ENCODE results near the gene S100A14. TPM values are rescaled to one million over a fixed set of nuclear protein-coding genes. Genes with fewer than 3 reads are reported as not detected.

S100A14 gene
- total RNA-seq, 1 donor: 0.18 TPM

DNA sequence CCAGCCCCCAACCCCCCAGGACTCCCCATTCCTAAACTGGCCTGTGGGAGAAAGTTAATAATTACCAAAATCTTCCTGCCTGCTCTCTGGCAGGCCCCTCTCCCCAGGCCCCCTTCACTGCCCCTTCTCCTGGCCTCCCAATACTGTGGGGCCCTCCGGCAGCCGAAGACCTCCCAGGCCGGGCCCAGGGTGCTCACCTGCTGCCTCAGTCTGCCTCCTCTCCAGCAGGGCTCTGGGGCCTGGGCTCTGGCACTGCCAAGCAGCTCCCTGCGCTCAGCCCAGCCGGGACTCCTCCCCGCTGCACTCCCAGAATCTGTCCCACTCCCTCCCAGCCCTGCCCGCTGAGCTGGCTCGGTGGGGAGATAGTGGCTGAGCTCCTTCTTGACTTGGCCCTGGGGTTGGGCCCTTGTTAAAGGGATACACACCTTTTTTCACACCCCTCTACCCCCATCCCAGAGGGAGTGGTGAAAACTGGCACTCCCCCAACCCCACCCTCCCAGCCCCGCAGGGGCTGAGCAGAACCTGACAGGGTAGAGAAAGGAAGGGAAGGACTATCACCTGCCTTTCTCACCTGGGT, 3.3 kb downstream of the S100A14 start, which contains the start of gene S100A16:
Gene S100A16 (minus strand): TSS at position 383 of the 577 bp plus-strand sequence. CDS start 4,986 bp downstream, outside the sequence.
- DNase-seq (ENCODE audit: low read depth): peak; percentile 67
- TF ChIP-seq, protein P1, sequence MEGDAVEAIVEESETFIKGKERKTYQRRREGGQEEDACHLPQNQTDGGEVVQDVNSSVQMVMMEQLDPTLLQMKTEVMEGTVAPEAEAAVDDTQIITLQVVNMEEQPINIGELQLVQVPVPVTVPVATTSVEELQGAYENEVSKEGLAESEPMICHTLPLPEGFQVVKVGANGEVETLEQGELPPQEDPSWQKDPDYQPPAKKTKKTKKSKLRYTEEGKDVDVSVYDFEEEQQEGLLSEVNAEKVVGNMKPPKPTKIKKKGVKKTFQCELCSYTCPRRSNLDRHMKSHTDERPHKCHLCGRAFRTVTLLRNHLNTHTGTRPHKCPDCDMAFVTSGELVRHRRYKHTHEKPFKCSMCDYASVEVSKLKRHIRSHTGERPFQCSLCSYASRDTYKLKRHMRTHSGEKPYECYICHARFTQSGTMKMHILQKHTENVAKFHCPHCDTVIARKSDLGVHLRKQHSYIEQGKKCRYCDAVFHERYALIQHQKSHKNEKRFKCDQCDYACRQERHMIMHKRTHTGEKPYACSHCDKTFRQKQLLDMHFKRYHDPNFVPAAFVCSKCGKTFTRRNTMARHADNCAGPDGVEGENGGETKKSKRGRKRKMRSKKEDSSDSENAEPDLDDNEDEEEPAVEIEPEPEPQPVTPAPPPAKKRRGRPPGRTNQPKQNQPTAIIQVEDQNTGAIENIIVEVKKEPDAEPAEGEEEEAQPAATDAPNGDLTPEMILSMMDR (IDR thresholded peaks at IDR 0.05; ENCODE audit: insufficient read depth, low read length): no peak
- H3K4me3 ChIP-seq (ENCODE audit: low read depth, low read length): peak within 1 kb of the TSS; percentile 85

DNA sequence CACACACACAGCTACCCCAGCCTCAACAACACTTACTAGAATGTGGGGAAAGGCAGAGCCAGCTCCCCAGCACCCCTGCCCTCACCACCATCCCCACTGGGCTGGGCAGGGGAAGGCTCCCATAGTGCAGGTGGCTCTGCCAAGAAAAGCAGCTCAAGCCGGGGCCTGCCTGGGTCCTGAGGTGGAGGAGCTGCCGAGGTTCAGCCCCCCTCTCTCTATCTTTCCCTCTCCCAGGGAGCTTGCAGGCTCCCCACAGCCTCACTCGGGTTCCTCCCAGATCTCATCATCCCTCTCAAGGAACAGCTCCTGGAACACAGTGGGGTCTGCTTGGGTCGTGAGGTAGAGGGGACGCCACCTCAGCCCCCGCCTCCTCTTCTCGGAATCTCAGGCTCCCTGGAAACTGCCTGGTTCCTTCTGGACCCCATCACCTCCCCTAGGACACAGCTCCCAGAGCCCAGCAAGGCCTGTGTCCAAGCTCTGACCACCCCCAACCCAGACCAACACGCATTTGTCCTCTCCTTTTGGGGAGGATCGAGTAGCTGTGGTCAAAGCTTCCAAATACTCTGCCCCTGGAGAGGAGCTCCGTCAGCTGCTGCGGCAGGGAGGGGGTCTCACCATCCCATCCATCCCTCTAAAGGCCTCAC, 3.9 kb downstream of the S100A14 start:
- peak overlapping the region; percentile 85 for H3K4me3 ChIP-seq (ENCODE audit: low read depth, low read length)
- TF ChIP-seq, protein P1 (IDR thresholded peaks at IDR 0.05; ENCODE audit: insufficient read depth, low read length): no peak
- no peak for DNase-seq (ENCODE audit: low read depth)

DNA sequence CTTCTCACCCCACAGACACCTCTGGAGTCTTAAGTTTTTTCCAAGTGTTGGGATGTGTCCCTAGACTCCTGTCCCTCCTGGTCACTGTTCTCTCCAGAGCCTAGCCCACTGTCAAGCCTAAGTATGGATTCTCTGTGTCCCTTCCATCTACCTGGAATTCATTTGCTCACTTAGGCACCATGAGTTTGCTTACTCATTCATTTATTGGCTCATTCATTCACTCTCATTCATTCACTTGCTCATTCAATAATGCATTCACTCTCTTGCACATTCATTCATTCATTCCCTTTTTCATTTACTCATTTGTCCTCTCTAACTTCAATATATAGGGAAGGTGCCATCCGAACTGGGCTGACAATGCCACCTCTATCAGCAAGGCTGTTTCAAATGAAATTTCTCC, 4.8 kb downstream of the S100A14 start:
- DNase-seq (ENCODE audit: low read depth): no peak
- TF ChIP-seq, protein P1 (IDR thresholded peaks at IDR 0.05; ENCODE audit: insufficient read depth, low read length): no peak
- peak overlapping the region; percentile 85 for H3K4me3 ChIP-seq (ENCODE audit: low read depth, low read length)

DNA sequence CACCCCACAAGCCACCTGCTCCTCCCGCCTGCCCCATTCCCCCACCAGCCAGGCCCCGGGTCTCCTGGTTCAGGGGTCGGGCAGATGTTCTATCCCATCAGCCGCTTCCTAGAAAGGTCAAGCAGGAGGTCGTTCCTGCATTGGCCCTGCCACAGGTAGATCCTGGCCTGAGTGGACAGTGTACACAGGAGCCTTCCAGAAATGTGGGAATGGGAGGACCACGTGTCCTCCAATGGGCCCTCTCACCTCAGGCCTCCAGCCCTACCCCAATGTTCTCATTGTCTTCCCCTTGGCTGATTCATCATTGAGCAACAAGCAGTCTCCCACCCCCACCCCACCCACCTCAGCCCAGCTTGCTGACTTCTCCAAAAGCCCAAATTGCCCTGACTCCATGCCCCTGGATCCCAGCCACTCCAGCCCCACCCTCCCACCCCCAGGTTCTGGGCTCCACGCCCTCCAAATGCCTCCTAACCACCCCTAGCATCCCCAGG, 5.3 kb downstream of the S100A14 start:
- TF ChIP-seq, protein P1 (IDR thresholded peaks at IDR 0.05; ENCODE audit: insufficient read depth, low read length): no peak
- DNase-seq (ENCODE audit: low read depth): peak; percentile 64

DNA sequence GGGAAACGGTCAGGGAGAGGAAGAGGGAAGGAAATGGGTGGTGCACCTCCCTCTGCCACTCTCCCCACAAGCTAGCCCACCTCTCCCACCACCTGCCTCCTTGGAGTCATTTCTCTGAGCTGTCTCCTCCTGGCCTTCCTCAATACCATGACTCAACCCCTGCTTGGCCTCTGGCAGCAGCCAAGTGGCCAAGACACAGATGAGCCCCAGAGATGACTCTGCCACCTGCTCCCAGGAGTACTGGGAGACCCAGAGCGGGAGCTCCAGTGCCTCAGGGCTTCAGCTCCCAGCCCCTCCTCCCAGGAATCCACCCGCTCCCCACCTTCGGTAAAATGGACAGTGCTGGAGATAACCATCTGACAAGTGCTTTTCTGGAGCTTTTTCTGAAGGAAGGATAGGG, 5.8 kb downstream of the S100A14 start:
- H3K4me3 ChIP-seq (ENCODE audit: low read depth, low read length): peak overlapping the region; percentile 85
- TF ChIP-seq, protein P1 (IDR thresholded peaks at IDR 0.05; ENCODE audit: insufficient read depth, low read length): no peak
- DNase-seq (ENCODE audit: low read depth): no peak

More for the DNA sequence above, 5.3 kb downstream of the S100A14 start:
- H3K4me3 ChIP-seq (ENCODE audit: low read depth, low read length): peak overlapping the region; percentile 85

DNA sequence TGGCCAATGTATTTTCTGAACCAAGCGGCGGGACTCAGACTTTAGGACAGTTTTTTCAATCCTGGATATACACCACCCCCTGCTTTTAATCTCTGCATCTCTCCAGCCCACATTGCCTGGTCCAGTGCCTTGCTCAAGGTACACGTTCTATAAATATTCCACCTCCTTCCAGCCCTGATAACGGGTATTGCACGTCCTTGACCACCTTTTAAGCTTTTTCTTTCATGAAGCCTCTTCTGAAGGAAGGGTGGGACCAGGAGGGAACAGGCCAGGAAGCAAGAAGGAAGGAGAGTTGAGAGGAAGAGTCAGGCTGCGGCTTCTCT, 6.6 kb downstream of the S100A14 start:
- DNase-seq (ENCODE audit: low read depth): no peak
- peak overlapping the region; percentile 85 for H3K4me3 ChIP-seq (ENCODE audit: low read depth, low read length)
- TF ChIP-seq, protein P1 (IDR thresholded peaks at IDR 0.05; ENCODE audit: insufficient read depth, low read length): no peak
